Thyroid gland (tissue), 4 donors: ENCODE results near the gene TMEM236.

Source experiments
- POLR2A ChIP-seq, 2 donors: fragments of 450-650 bp; IDR thresholded peaks; one replicate each; pipeline ENCODE4 v1.6.1; 2017; ENCODE audit warnings: antibody characterized with exemption in 2 of 2, mild to moderate bottlenecking in 2 of 2, moderate library complexity in 1 of 2
- TF ChIP-seq, protein P1 (sequence below), 6 experiments: fragments of 200-600 bp in 3 of 6; fragments of 450-650 bp in 3 of 6; sonication (generic) in 3 of 6; IDR thresholded peaks; one replicate each; pipeline ENCODE4 v1.5.1; 2016 to 2019; ENCODE audit warnings: antibody characterized with exemption in 6 of 6, mild to moderate bottlenecking in 2 of 6, inconsistent platforms in 1 of 6, moderate library complexity in 1 of 6

GRCh38 chr10:17847585-17848296, 95.7 kb downstream of the TMEM236 start:
- TF ChIP-seq POLR2A (IDR thresholded peaks at IDR 0.05) = no peak
- TF ChIP-seq, protein P1, sequence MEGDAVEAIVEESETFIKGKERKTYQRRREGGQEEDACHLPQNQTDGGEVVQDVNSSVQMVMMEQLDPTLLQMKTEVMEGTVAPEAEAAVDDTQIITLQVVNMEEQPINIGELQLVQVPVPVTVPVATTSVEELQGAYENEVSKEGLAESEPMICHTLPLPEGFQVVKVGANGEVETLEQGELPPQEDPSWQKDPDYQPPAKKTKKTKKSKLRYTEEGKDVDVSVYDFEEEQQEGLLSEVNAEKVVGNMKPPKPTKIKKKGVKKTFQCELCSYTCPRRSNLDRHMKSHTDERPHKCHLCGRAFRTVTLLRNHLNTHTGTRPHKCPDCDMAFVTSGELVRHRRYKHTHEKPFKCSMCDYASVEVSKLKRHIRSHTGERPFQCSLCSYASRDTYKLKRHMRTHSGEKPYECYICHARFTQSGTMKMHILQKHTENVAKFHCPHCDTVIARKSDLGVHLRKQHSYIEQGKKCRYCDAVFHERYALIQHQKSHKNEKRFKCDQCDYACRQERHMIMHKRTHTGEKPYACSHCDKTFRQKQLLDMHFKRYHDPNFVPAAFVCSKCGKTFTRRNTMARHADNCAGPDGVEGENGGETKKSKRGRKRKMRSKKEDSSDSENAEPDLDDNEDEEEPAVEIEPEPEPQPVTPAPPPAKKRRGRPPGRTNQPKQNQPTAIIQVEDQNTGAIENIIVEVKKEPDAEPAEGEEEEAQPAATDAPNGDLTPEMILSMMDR (IDR thresholded peaks at IDR 0.05) = peak in 3 of 6 experiments; percentile 32 to 69 (median 51)
